Pancreas (tissue), 10 donors: ENCODE data around the gene CBFA2T2. TPM values are rescaled to one million over a fixed set of nuclear protein-coding genes. Genes with fewer than 3 reads are reported as not detected.

Experiments
- ATAC-seq, 4 donors: fragments of 200-7000 bp; cut with Tn5 transposase; one replicate each; pipeline versions ENCODE4 v1.8.0 to v1.9.1; 2020; ENCODE audit warnings: mild to moderate bottlenecking in 4 of 4, moderate library complexity in 4 of 4
- DNase-seq, 6 donors: peaks; one replicate each; pipeline ENCODE4 v3.0.0-alpha.2; 2020
- FAIRE-seq: peaks from 2 replicates; lab custom pipeline; 2012; peaks lifted over from hg19 to GRCh38; lab: Jason Lieb, UNC
- H3K27ac ChIP-seq, 4 donors: fragments of 200-600 bp; sonication (generic); 1 replicate in 3 of 4; 2 replicates in 1 of 4; pipeline versions ENCODE4 v1.5.0 to v1.8.0; 2020
- H3K27me3 ChIP-seq, 4 donors: fragments of 200-600 bp; one replicate each; pipeline ENCODE4 v1.8.0; 2021
- H3K36me3 ChIP-seq, 3 donors: fragments of 200-600 bp; sonication (generic) in 1 of 3; one replicate each; pipeline versions ENCODE4 v1.5.0 to v1.8.0; 2020 to 2021
- H3K4me1 ChIP-seq, 3 donors: fragments of 200-600 bp; one replicate each; pipeline ENCODE4 v1.8.0; 2021
- H3K4me3 ChIP-seq, 4 donors: fragments of 200-600 bp; sonication (generic) in 2 of 4; one replicate each; pipeline versions ENCODE4 v1.5.0 to v1.8.0; 2020 to 2021
- H3K9me3 ChIP-seq, 4 donors: fragments of 200-600 bp; one replicate each; pipeline ENCODE4 v1.8.0; 2021
- CTCF ChIP-seq, 4 donors: fragments of 200-600 bp; sonication (generic) in 3 of 4; IDR thresholded peaks; one replicate each; pipeline versions ENCODE4 v1.5.0 to v1.8.0; 2021; ENCODE audit warnings: antibody characterized with exemption in 4 of 4
- WGBS, 2 donors: extraction: QIAGEN DNeasy Blood & Tissue Kit; methylation state at CpG; one replicate each; pipeline ENCODE4 v1.1.7; 2013; 5-methylcytosine and 5-hydroxymethylcytosine counted together
- intact Hi-C, 3 donors: fragments of 100-400 bp; cut with DNase I; formaldehyde crosslinking; loops; one replicate each; pipeline versions ENCODE4 v1.11.1 to v1.14.2; 2022
- polyA plus RNA-seq, 2 donors: library from polyadenylated mRNA; stranded (reverse); fragments of 200-250 nt; gene quantifications; one replicate each; pipeline ENCODE4 v1.2.3, GENCODE V29; 2013
- total RNA-seq, 6 donors: library from RNA; stranded (reverse); fragmentation: NEBNext Ultra II Directional in 4 of 6; extraction: Animal tissue kit (Norgen Biotek cat#: 25700) in 4 of 6; gene quantifications; one replicate each; pipeline versions ENCODE4 v1.2.1 to v1.2.4, GENCODE V29; 2021 to 2023
- donor health status: healthy with polysubstance abuse.
- donor health status: DM: no; HTN: no; CAD: no; lungs with moderate emphysema.
- donor health status: DM: no; HTN: no; CAD: no.
- donor health status: control.
- donor health status: control.
- donor health status: Bipolar disorder and iron deficiency.
- donor health status: DM: yes; HTN: yes; CAD: no.
- donor health status: DM: no; HTN: no; CAD: no.
- donor health status: DM: no; HTN: no; CAD: no.
- donor health status: DM: yes; HTN: yes; CAD: no.

Gene CBFA2T2
- total and polyA plus RNA-seq, 8 donors: 4.7 to 11.6 (median 7.5) TPM

GRCh38 chr20:33647603-33648395, 157.9 kb downstream of the CBFA2T2 start:
- H3K4me3 ChIP-seq: peak overlapping the region in 1 of 4 donors; percentile 25
- H3K9me3 ChIP-seq: no peaks in the 10 kb centered on the region
- 37 to 46% methylated on average over 11 of the region's 11 CpGs for WGBS, 2 donors
- peaks cover 0 to 18% (median 6%) of the 10 kb centered on the region in 3 donors for H3K36me3 ChIP-seq
- peaks cover 13 to 16% (median 15%) of the 10 kb centered on the region in 3 donors for H3K4me1 ChIP-seq
- H3K27ac ChIP-seq: peak overlapping the region; percentile 33 to 60 (median 44)
- no peak for TF ChIP-seq CTCF (IDR thresholded peaks at IDR 0.05)
- ATAC-seq: peak; percentile 76 to 85 (median 83)
- FAIRE-seq: no peak
- H3K27me3 ChIP-seq: no peaks in the 10 kb centered on the region
- DNase-seq: peak in 2 of 6 donors; percentile 35 to 45
- intact Hi-C loops: no loop called here

GRCh38 chr20:33648396-33649004, 158.6 kb downstream of the CBFA2T2 start:
- WGBS, 2 donors: 85 to 92% methylated on average over 14 of the region's 14 CpGs
- no peaks in the 10 kb centered on the region for H3K9me3 ChIP-seq
- TF ChIP-seq CTCF (IDR thresholded peaks at IDR 0.05): no peak
- peaks cover 18 to 23% (median 22%) of the 10 kb centered on the region in 3 donors for H3K4me1 ChIP-seq
- H3K27me3 ChIP-seq: no peaks in the 10 kb centered on the region
- DNase-seq (peak in 2 of 6 donors; percentile 18 to 43), ATAC-seq (peak in 1 of 4 donors; percentile 17), FAIRE-seq (no peak)
- H3K27ac ChIP-seq: peak overlapping the region in 2 of 4 donors; percentile 50 to 60
- H3K4me3 ChIP-seq: no peak overlapping the region
- H3K36me3 ChIP-seq: peaks cover 0 to 18% (median 6%) of the 10 kb centered on the region in 3 donors
- intact Hi-C loops: no loop called here

GRCh38 chr20:33649201-33649681, 159.3 kb downstream of the CBFA2T2 start:
- no peaks in the 10 kb centered on the region for H3K9me3 ChIP-seq
- peak in 2 of 6 donors; percentile 20 to 40 for DNase-seq
- peak in 1 of 4 donors; percentile 18 for ATAC-seq
- intact Hi-C loops: no loop called here
- no peak for TF ChIP-seq CTCF (IDR thresholded peaks at IDR 0.05)
- no peaks in the 10 kb centered on the region for H3K27me3 ChIP-seq
- no peak for FAIRE-seq
- WGBS, 2 donors: 78 to 82% methylated on average over 19 of the region's 19 CpGs
- H3K27ac ChIP-seq: no peak overlapping the region
- H3K4me1 ChIP-seq: peaks cover 23 to 29% (median 27%) of the 10 kb centered on the region in 3 donors
- H3K36me3 ChIP-seq: peaks cover 0 to 14% (median 6%) of the 10 kb centered on the region in 3 donors
- H3K4me3 ChIP-seq: no peak overlapping the region

- DNase-seq: peak in 1 of 6 donors; percentile 43
- H3K4me3 ChIP-seq: no peak overlapping the region
These were observed 160.3 kb downstream of the CBFA2T2 start for GRCh38 chr20:33650111-33650752.

More at GRCh38 chr20:33650111-33650752, 160.3 kb downstream of the CBFA2T2 start:
- peaks cover 0 to 4% (median under 1%) of the 10 kb centered on the region in 3 donors for H3K36me3 ChIP-seq
- ATAC-seq (no peak), FAIRE-seq (no peak)
- 88 to 91% methylated on average over 11 of the region's 11 CpGs for WGBS, 2 donors
- no peak for TF ChIP-seq CTCF (IDR thresholded peaks at IDR 0.05)
- H3K27ac ChIP-seq: no peak overlapping the region
- no peaks in the 10 kb centered on the region for H3K9me3 ChIP-seq
- H3K27me3 ChIP-seq: no peaks in the 10 kb centered on the region
- peaks cover 32 to 39% (median 37%) of the 10 kb centered on the region in 3 donors for H3K4me1 ChIP-seq
- intact Hi-C loops: no loop called here
